ENCODE measurements around the gene RELT. TPM values are rescaled to one million over a fixed set of nuclear protein-coding genes. Genes with fewer than 3 reads are reported as not detected.

Gene RELT
- total RNA-seq, 1 experiment from 2014 or later = 13.8 TPM

- TF ChIP-seq ELF1 (IDR thresholded peaks at IDR 0.05; ENCODE audit: borderline replicate concordance, low read depth) = no peak
- TF ChIP-seq POLR2AphosphoS5 (IDR thresholded peaks at IDR 0.05; ENCODE audit: low read depth, low read length) = no peak
- no peak for TF ChIP-seq ZNF274 (IDR thresholded peaks at IDR 0.05; ENCODE audit: low read depth, low read length)
- peak in 2 of 3 experiments; percentile 23 to 32; a peak in 2 of 6 replicates for TF ChIP-seq CTCF (IDR thresholded peaks at IDR 0.05 in 2 of 3, conservative IDR thresholded peaks at IDR 0.05 in 1 of 3; ENCODE audit: borderline replicate concordance in 1 of 3, insufficient read depth in 1 of 3, low read depth in 2 of 3, low read length in 2 of 3)
- no peak for TF ChIP-seq JUND (IDR thresholded peaks at IDR 0.05)
- no peak for TF ChIP-seq YY1 (IDR thresholded peaks at IDR 0.05; ENCODE audit: extremely low read depth, insufficient replicate concordance, low read depth, low read length)
- TF ChIP-seq EGR1 (IDR thresholded peaks at IDR 0.05; ENCODE audit: low read depth) = peak; percentile 41; the same call in 1 of the 2 replicates
- TF ChIP-seq RAD21 (IDR thresholded peaks at IDR 0.05; ENCODE audit: low read depth) = no peak
- peak; percentile 65 for TF ChIP-seq POLR2A (IDR thresholded peaks at IDR 0.05; ENCODE audit: borderline replicate concordance, extremely low read depth, insufficient read depth, insufficient read length)
- TF ChIP-seq TCF7L2 (IDR thresholded peaks at IDR 0.05; ENCODE audit: borderline replicate concordance, extremely low read depth, insufficient read depth, insufficient read length) = no peak
- TF ChIP-seq ZFX (IDR thresholded peaks at IDR 0.05) = peak; percentile 22; the same call in 1 of the 2 replicates
- no peak for TF ChIP-seq ZBTB33 (IDR thresholded peaks at IDR 0.05; ENCODE audit: extremely low read depth, insufficient replicate concordance, low read length)
- ChIA-PET POLR2A (interaction anchor here (1.2 kb wide), 1 partner anchor 10 kb away, joined by 5 read pairs; no protein-coding TSS in a partner anchor), RAD21 (ENCODE audit: low non-redundant PET in 1 of 2, low total read pairs in 2 of 2, uncharacterized antibody in 2 of 2, unreplicated experiment in 2 of 2) (no interaction called here), CTCF (interaction anchor here (3.3 kb wide), 1 partner anchor 11 kb away, joined by 40 read pairs; no protein-coding TSS in a partner anchor)
- no peaks in the 10 kb centered on the region; a peak in 1 of 4 replicates for H3K36me3 ChIP-seq (ENCODE audit: control insufficient read depth in 1 of 2, insufficient read depth in 2 of 2, low read length in 2 of 2)
- no peaks in the 10 kb centered on the region for H3K9me3 ChIP-seq (ENCODE audit: control insufficient read depth in 1 of 2, insufficient read depth in 1 of 2, low read depth in 1 of 2, low read length in 2 of 2)
- H3K9me2 ChIP-seq (ENCODE audit: insufficient read depth) = no peaks in the 10 kb centered on the region
- ATAC-seq (peak; percentile 98), DNase-seq (ENCODE audit: low read depth, low spot score) (peak; percentile 32)
- no peaks in the 10 kb centered on the region for H3K27me3 ChIP-seq (ENCODE audit: insufficient read depth, low read length)
- H3K4me1 ChIP-seq (ENCODE audit: control insufficient read depth in 1 of 2, insufficient read depth in 2 of 2, low read length in 2 of 2) = peaks cover 0 to 14% of the 10 kb centered on the region in 2 experiments; a peak in 1 of 4 replicates
- H3K9ac ChIP-seq (ENCODE audit: low read length) = peak overlapping the region; percentile 36
- no TSS peak for BruUV-seq (replicated peaks)
- H3K27ac ChIP-seq (ENCODE audit: low read depth, low read length) = peak overlapping the region; percentile 10; the same call in 1 of the 2 replicates
- no peaks in the 10 kb centered on the region for H4K20me1 ChIP-seq (ENCODE audit: insufficient read depth)
- H3K4me3 ChIP-seq (replicated peaks in 1 of 2; ENCODE audit: low read depth in 1 of 2, low read length in 2 of 2) = peak overlapping the region; percentile 12 to 48
- intact Hi-C loops (cut with micrococcal nuclease) = no loop called here
- H3K4me2 ChIP-seq (ENCODE audit: low read length) = peak overlapping the region; percentile 71
- H3K79me2 ChIP-seq (ENCODE audit: insufficient read depth, low read length) = no peaks in the 10 kb centered on the region
- H2AFZ ChIP-seq (ENCODE audit: low read depth, low read length, poor library complexity, severe bottlenecking) = no peak overlapping the region
These were observed 14.0 kb upstream of the RELT start for GRCh38 chr11:73361953-73362776.
